ENCODE data around the gene DOK1. TPM values are rescaled to one million over a fixed set of nuclear protein-coding genes. Genes with fewer than 3 reads are reported as not detected.

Gene DOK1
- total RNA-seq, 2 donors from 2014 or later, result 27.4 to 34.4 TPM

DNA sequence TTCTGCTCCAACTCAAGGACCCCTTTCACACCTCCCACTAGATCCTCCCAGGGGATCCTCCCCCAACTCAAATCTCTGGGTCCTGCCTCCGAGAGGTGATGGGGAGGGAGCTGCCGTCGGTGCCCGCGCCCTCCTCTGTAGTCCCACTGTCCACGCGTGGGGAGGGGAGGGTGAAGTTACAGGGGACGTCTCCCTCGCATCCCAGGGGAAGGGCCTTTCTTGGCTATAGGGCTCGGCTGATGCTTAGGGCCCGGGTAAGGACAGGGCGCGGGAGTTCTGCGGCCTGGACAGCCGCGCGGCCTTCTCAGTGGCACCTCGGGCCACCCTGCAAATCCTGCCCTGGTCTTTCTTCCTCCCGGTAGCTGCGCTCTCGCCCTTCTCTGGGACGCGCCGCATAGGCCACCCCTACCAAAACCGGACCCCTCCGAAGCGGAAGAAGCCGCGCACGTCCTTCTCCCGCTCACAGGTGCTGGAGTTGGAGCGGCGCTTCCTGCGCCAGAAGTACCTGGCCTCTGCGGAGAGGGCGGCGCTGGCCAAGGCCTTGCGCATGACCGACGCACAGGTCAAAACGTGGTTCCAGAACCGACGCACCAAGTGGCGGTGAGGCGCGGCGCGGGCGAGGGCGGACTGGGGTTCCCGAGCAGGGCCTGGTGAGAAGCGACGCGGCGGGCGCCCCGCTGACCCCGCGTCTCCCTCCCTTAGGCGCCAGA, 39.1 kb upstream of the DOK1 start:
- Mint-ChIP-seq H3K4me3 (peak overlapping the region; percentile 60), H3K9me3 (no peaks in the 10 kb centered on the region)

DNA sequence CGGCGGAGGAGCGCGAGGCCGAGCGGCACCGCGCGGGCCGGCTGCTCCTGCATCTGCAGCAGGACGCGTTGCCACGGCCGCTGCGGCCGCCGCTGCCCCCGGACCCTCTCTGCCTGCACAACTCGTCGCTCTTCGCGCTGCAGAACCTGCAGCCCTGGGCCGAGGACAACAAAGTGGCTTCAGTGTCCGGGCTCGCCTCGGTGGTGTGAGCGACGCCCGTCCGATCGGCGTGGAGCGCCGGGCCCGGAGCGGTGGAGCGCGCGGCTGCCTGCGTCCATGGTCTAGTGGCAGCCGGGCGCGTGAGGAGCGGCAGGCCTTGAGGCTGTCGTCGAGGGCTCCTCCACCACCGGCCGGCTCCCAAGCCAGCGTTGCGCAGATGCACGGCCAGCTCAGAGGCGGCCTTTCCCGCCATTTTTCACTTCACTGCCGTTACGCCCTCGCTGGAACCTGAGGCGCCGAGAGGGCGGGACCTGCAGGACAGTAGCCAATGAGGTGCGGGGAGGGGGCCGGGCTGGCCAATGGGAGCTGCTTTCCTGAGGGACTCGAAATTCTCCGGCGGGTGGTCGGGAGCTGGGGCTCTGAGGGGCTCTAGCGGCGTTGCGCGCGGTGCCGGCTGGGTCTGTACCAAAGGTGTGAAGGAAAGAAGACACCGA, 38.4 kb upstream of the DOK1 start:
- Mint-ChIP-seq H3K4me1 (ENCODE audit: low read depth in 2 of 2) (peaks cover 7 to 12% of the 10 kb centered on the region in 2 donors), H3K9me3 (no peaks in the 10 kb centered on the region), H3K4me3 (peak overlapping the region; percentile 60), H3K27ac (peak overlapping the region in 1 of 2 donors; percentile 66), H3K27me3 (peaks cover 41 to 61% of the 10 kb centered on the region in 2 donors), H3K36me3 (no peaks in the 10 kb centered on the region)
- peak; percentile 81 to 91 for ATAC-seq
- DNase-seq (ENCODE audit: low spot score), result peak; percentile 80

More for the DNA sequence above, 39.1 kb upstream of the DOK1 start:
- ATAC-seq, result peak in 1 of 2 donors; percentile 35
- H3K27ac Mint-ChIP-seq, result no peak overlapping the region
- H3K36me3 Mint-ChIP-seq, result no peaks in the 10 kb centered on the region
- DNase-seq (ENCODE audit: low spot score), result no peak
- H3K4me1 Mint-ChIP-seq (ENCODE audit: low read depth in 2 of 2), result peaks cover 7 to 15% of the 10 kb centered on the region in 2 donors
- peaks cover 42 to 65% of the 10 kb centered on the region in 2 donors for H3K27me3 Mint-ChIP-seq

DNA sequence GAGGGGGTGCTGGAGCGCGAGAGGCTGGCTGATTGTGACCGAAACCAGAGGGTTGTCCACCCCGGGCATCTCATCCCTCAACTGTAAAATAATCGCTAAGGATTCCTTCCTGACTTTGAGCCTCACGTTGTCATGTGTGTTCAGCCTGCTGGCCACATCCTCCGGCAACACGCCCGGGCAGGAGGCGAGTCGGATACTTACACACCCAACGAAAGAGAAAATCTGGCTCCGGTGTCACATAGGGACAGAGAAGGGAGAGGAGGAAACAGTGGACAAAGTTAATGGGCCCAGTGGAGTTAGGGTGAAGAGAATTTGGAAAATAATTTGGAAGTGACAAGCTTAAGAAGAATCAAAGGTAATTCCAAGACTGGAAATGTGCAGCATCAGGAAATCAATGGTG, 37.9 kb upstream of the DOK1 start:
- H3K4me1 Mint-ChIP-seq (ENCODE audit: low read depth in 2 of 2), result peaks cover 7 to 12% of the 10 kb centered on the region in 2 donors
- H3K9me3 Mint-ChIP-seq, result no peaks in the 10 kb centered on the region
- peaks cover 43 to 55% of the 10 kb centered on the region in 2 donors for H3K27me3 Mint-ChIP-seq
- DNase-seq (ENCODE audit: low spot score) (no peak), ATAC-seq (no peak)
- H3K27ac Mint-ChIP-seq, result peak overlapping the region in 1 of 2 donors; percentile 66
- H3K4me3 Mint-ChIP-seq, result peak overlapping the region; percentile 60
- H3K36me3 Mint-ChIP-seq, result no peaks in the 10 kb centered on the region

DNA sequence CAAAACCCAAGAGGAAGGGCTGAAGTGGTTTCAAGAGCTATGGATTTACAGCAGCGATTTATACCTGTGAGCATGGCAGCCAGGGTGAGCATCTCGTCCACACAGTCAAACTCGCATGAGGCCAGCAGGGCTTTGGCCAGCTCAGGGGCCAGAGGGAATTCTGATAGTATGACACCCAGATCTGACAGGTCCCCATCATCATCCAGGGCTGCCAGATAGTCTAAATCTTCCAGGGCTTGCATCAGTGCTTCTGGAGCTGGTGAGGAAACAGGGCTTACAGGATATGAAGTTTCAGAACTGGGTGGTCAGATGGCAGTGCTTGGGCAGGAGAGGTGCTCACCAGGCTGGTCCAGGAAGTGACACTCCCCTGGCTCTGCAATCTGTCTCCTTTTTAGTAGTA, 32.0 kb upstream of the DOK1 start:
- Mint-ChIP-seq H3K4me3 (no peak overlapping the region), H3K27ac (no peak overlapping the region), H3K4me1 (ENCODE audit: low read depth in 2 of 2) (peaks cover 0 to 15% of the 10 kb centered on the region in 2 donors), H3K27me3 (peaks cover 23 to 30% of the 10 kb centered on the region in 2 donors), H3K9me3 (no peaks in the 10 kb centered on the region), H3K36me3 (peaks cover 9% of the 10 kb centered on the region)
- no peak for DNase-seq (ENCODE audit: low spot score)
- ATAC-seq, result no peak

DNA sequence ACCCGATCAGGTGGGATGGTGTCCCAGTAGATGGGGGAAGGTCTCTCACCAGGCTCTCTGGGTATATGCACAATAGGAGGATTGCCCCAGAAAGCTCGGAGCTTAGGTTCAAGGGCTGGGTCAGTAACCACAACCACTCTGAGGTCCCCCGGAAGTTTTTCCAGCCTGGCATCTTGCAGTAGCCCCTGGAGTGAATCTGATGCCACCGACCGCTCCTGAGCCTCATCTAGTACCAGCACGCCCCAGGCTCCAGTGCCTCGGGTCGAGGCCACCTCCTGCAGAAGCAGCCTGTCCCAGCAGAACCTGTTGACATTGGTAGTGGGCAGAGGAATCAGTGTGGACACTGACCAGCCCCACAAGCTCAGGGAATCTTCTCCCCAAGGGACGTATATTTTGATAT, 30.5 kb upstream of the DOK1 start:
- no peak overlapping the region for H3K27ac Mint-ChIP-seq
- no peak overlapping the region for H3K4me3 Mint-ChIP-seq
- peaks cover 21% of the 10 kb centered on the region for H3K36me3 Mint-ChIP-seq
- H3K27me3 Mint-ChIP-seq, result peaks cover 12 to 16% of the 10 kb centered on the region in 2 donors
- ATAC-seq (no peak), DNase-seq (ENCODE audit: low spot score) (no peak)
- no peaks in the 10 kb centered on the region for H3K9me3 Mint-ChIP-seq
- H3K4me1 Mint-ChIP-seq (ENCODE audit: low read depth in 2 of 2), result peaks cover 12 to 27% of the 10 kb centered on the region in 2 donors

- ATAC-seq, result no peak
- Mint-ChIP-seq H3K36me3 (peaks cover 22% of the 10 kb centered on the region), H3K4me1 (ENCODE audit: low read depth in 2 of 2) (peaks cover 15 to 28% of the 10 kb centered on the region in 2 donors), H3K4me3 (no peak overlapping the region), H3K27me3 (peaks cover 4 to 6% of the 10 kb centered on the region in 2 donors), H3K9me3 (no peaks in the 10 kb centered on the region), H3K27ac (no peak overlapping the region)
- DNase-seq (ENCODE audit: low spot score), result no peak
Measured at GRCh38 chr2:74524955-74525716, 29.4 kb upstream of the DOK1 start.

DNA sequence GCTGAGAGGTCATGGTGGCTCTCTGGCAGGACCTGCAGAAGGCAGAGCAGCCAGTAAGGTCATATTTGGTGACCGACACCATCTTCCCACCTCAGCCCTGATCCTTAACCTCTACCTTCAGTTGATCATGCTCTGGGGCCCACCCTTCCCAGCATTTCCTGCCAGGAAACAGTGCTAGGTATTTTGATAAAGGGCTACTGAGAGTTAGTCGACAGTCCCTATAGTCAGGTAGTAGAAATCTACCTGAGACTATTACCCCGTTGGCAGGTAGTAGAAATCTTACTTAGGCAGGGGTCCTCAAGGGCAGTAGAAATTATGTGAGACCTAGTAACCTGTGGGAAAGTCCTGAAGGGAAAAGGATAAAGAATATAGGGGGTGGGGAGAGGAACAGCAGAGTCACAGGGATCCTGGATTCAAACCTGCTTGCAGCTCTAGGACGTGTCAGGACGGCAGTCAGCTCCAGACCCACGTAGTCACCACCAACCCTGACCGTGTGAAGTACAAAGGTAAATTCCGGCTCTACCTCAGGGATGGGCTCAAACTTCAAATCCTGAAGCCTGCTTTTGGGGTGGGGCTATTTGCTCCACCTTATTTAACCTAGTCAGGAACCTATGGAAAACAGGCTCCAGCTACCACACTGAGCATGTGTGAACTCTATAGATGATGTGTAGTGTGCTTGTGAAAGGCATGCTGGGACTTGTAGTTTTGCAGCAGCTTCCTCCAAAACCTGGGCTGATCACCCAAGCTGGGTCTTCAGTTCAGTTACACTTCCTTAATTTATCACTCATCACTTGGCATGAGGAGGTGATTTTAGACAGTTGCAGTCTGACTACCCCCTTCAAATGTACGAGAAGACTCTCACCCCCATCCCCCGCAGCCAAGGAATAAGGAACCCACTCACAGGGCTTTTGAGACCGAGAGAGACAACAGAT, 28.5 kb upstream of the DOK1 start, which contains the start of gene DQX1:
Gene DQX1 (minus strand): TSS at position 515 of the 932 bp plus-strand sequence. CDS start 502 bp downstream, at position 13.
- H3K4me1 Mint-ChIP-seq (ENCODE audit: low read depth in 2 of 2), result peaks cover 21 to 32% of the 10 kb centered on the region in 2 donors

DNA sequence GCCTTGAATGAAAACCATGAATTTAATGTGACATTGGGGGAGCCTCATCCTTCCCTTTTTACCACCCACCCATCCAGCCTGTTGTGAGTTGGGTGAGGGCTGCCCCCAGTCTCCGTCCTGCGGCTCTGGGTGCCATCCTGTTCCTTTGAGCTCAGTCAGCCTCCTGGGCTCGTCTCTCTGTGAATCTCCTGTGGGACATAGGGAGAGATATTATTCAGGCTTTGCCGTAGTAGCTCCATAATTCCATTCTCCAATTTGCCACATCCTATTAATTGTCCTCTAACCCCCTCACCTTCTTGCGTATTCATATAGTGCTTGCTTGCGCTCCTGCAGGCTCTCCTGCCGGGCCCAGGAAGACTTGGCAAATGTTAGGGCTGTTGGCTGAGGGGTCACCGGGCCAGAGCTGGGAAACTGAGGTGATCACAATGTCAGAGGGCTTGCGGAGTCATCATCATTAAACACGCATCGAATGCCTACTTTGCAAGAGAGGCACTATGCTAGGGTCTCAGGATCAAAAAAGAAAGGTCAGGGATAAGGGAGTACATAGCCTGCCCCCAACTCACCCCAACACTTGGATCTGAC, 27.8 kb upstream of the DOK1 start:
- Mint-ChIP-seq H3K9me3 (no peaks in the 10 kb centered on the region), H3K36me3 (peaks cover 22% of the 10 kb centered on the region), H3K4me3 (peak overlapping the region; percentile 91), H3K27ac (peak overlapping the region in 1 of 2 donors; percentile 57), H3K4me1 (ENCODE audit: low read depth in 2 of 2) (peaks cover 29 to 39% of the 10 kb centered on the region in 2 donors), H3K27me3 (no peaks in the 10 kb centered on the region)
- no peak for ATAC-seq
- no peak for DNase-seq (ENCODE audit: low spot score)

More for the DNA sequence above, 28.5 kb upstream of the DOK1 start, which contains the start of gene DQX1:
- ATAC-seq, result no peak
- Mint-ChIP-seq H3K9me3 (no peaks in the 10 kb centered on the region), H3K27me3 (peaks cover 0 to 3% of the 10 kb centered on the region in 2 donors), H3K27ac (peak within 1 kb of the TSS in 1 of 2 donors; percentile 57), H3K36me3 (peaks cover 22% of the 10 kb centered on the region), H3K4me3 (peak within 1 kb of the TSS; percentile 91)
- DNase-seq (ENCODE audit: low spot score), result no peak

GRCh38 chr2:74527741-74528140, 26.8 kb upstream of the DOK1 start:
- H3K4me3 Mint-ChIP-seq, result peak overlapping the region; percentile 91
- ATAC-seq (no peak), DNase-seq (ENCODE audit: low spot score) (no peak)
- peak overlapping the region; percentile 96 to 98 for H3K27ac Mint-ChIP-seq
- peaks cover 29% of the 10 kb centered on the region for H3K36me3 Mint-ChIP-seq
- H3K27me3 Mint-ChIP-seq, result no peaks in the 10 kb centered on the region
- peaks cover 39 to 46% of the 10 kb centered on the region in 2 donors for H3K4me1 Mint-ChIP-seq (ENCODE audit: low read depth in 2 of 2)
- no peaks in the 10 kb centered on the region for H3K9me3 Mint-ChIP-seq

- ATAC-seq (peak; percentile 2 to 12), DNase-seq (ENCODE audit: low spot score) (no peak)
- Mint-ChIP-seq H3K27ac (peak overlapping the region; percentile 96 to 98), H3K9me3 (no peaks in the 10 kb centered on the region), H3K36me3 (peaks cover 29% of the 10 kb centered on the region), H3K4me1 (ENCODE audit: low read depth in 2 of 2) (peaks cover 39 to 49% of the 10 kb centered on the region in 2 donors), H3K4me3 (peak overlapping the region; percentile 91), H3K27me3 (no peaks in the 10 kb centered on the region)
Measured at GRCh38 chr2:74528600-74529356, 25.7 kb upstream of the DOK1 start.

DNA sequence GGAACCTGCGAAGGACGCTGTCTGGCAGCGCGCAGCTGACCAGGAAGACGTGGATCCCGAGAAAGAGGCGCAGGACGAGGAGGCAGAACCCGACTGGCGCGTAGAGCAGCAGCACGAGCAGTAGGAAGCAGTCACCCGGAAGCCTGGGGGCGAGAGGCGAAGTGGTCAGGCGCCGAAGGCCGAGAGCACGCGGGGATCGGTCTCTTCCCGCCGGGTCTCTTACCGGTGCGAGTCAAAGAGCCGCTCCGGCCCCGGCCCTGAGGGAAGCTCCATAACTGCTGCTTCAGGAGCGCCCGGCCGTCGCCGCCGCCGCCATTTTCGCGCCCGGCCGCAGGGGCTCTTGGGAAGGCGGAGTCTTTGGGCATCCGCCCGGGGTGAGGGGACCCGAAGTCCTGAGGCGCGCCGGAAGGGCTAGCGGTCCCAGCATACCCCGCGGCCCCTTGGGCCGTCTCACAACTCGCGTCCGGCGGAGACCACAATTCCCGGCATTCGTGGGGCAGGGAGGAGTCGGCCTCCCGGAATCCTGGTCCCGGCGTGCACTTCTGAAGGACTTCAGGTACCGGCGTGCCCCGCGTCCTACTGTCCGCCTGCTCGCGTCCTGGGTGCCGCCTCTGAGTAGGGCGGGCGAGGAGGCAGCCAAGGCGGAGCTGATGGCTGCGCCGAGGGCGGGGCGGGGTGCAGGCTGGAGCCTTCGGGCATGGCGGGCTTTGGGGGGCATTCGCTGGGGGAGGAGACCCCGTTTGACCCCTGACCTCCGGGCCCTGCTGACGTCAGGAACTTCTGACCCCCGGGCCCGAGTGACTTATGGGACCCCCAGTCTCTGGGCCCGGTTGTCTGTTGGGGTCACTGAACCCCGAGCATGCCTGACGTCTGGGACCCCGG, 24.9 kb upstream of the DOK1 start, which contains the start of the genes AUP1 and HTRA2:
Gene AUP1 (minus strand): TSS at position 350 of the 882 bp plus-strand sequence. CDS start 77 bp downstream, at position 273.
Gene HTRA2 (plus strand): TSS at position 577 of the 882 bp plus-strand sequence. CDS start 74 bp downstream, at position 651.
- Mint-ChIP-seq H3K9me3 (no peaks in the 10 kb centered on the region), H3K36me3 (peaks cover 29% of the 10 kb centered on the region), H3K4me1 (ENCODE audit: low read depth in 2 of 2) (peaks cover 39 to 49% of the 10 kb centered on the region in 2 donors), H3K27ac (peak within 1 kb of the TSS; percentile 96 to 98), H3K4me3 (peak within 1 kb of the TSS; percentile 91), H3K27me3 (no peaks in the 10 kb centered on the region)
- peak; percentile 99 for DNase-seq (ENCODE audit: low spot score)
- peak; percentile 90 to 93 for ATAC-seq

Measured in natural killer cell treated with Interleukin-12 subunit alpha and Interleukin-12 subunit beta and Interleukin-15 and Interleukin-18, amount 100 ng/mL, for 72 hours (primary cell).